Measurements from ENCODE around the gene ZNF423.

GRCh38 chr16:49474741-49475140 is 381.2 kb downstream of the ZNF423 start:
- TF ChIP-seq TAF1 (IDR thresholded peaks at IDR 0.05; ENCODE audit: low read depth, low read length) (no peak), POLR2A (IDR thresholded peaks at IDR 0.05; ENCODE audit: low read depth, low read length) (no peak), POLR2AphosphoS5 (IDR thresholded peaks at IDR 0.05; ENCODE audit: low read depth, low read length) (no peak), PAX5 (IDR thresholded peaks at IDR 0.05; ENCODE audit: insufficient read depth, low read length, severe bottlenecking) (no peak)

Measured in GM12891 (cell line).